HPDE6-E6E7 (cell line): Measurements from ENCODE around the gene TERB1.
A peak's percentile ranks its signal among the peaks of the same experiment; 100 is the strongest.

Experiments
- DNase-seq: peaks from one replicate; pipeline ENCODE4 v3.0.0; 2011; ENCODE audit warnings: missing footprints; ENCODE audit errors: extremely low spot score

TERB1 gene

DNA sequence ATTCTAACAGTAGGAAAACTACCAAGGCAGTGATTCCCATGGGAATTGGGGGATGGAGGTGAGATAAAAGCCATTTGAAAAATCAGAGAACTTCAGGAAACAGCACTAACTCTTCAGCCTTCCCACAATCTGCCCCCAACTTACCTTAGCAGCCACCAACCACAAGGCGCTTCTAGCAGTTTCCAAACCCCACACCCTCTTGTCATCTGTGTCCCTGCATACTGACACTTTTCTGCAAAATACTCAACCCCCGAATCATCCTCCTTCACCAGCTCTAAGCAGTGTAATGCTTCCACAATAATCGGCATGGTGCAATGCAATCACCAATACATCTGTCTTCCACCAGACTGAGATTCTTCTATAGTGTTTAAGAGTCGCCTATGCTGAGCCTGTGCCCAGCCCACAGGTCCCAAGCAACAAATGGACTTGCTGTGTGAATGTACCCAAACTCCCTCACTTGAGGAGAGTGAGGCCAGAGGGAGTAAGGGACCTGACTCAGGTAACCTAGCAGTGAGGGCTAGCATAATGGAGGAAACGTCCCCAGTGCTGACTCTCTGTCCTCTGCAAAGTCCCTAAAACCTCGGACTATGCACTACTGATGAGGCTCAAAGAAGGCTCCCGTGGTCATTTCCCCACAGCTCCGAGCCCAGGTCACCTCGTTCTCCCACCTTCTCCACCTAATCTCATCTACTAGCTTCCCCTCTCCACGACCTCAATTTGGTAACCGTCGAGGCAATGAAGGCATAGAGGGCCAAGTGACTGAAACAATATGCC, 50.9 kb downstream of the TERB1 start:
- DNase-seq, result no peak

DNA sequence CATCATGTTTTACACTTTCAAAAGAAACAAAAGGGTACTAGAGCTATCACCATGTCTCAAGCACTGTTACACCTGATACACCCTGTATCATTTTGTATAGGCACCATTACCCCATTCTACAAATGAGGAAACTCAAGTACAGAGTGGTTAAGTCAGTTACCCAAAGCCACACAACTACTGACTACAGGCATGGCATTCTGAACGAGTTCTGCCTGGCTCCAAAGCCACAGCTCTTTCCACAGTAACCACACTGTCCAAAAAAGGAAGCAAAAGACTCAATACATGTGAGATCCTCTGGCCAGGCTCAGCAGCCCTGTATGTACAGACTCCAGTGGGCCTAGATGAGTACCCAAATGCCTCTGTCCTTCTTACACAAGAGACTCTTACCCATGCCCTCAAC, 54.7 kb downstream of the TERB1 start:
- no peak for DNase-seq

GRCh38 chr16:66746048-66746447, 55.3 kb downstream of the TERB1 start:
- DNase-seq, result no peak

GRCh38 chr16:66741950-66742808, 59.2 kb downstream of the TERB1 start:
- no peak for DNase-seq

DNA sequence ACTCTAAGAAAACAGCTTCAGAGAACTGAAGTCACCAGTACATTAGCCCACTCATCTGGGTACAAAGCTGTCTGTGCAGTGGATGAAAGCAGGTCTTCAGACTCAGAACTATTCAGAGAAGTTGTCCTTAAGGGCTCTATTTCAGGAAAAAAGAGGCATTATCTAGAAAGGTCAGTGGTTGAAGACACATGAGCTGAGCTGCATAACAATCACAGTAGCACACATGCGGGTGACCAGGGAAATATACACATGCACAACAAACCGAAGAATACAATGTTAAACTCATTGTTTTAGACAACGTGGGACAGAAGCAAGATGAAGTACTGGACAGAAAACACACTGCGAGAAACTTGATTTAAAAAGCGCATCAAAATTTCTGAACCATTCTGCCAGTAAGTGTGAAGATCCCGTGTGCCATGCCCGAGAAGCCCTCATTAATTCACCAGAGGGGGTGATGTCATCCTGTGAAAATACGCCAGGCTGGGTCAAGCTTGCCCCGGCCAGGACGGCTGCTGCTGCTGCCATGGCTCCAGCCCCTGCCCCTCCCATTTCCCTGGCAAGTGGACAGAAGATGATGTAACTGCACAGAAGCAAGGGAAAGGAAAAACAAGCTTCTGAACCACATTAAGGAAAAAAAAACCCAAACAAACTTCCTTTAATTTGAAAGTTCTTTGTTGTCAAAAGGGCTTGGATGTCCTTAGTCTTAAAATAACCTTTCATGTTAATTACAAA, 60.0 kb downstream of the TERB1 start:
- DNase-seq, result peak; percentile 84

- peak; percentile 58 for DNase-seq
These were observed 60.9 kb downstream of the TERB1 start for GRCh38 chr16:66740533-66740932.

DNA sequence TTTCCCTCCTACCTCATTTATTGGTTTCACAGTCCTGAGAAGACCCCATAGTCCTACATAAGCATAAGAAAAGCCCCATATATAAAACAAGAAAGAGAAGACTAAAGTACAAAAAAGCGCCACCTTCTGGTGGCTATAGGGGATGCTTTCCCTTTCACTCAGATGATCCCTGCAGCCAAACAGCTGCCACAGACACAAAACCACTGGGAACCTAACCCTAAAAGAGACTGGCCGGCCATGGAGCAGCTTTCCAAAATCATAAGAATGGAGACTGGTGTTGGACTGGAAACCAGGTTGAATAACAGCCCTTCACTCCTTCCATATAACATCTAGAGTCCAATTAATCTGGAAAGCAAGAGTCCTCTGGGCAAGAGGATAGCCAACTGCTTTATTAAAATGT, 61.4 kb downstream of the TERB1 start:
- peak; percentile 57 for DNase-seq

DNA sequence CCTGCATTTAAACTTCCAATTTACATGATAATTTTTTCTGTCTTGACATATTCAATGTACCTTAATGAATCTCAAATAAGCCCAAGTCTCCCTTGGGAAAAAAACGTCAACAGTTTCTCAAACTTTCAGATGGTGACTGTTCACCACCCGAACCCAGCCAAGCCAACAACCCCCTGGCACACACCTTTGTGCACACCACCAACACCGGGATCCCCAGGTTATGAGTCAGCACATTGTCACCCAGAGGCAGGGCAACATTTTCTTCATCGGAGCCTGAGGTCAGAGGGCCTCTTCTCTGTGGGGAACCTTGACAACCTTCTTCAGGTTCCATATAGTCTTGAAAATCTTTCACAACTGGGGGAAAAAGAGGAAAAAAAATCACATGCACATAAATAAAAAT, 65.5 kb downstream of the TERB1 start:
- DNase-seq, result no peak

DNA sequence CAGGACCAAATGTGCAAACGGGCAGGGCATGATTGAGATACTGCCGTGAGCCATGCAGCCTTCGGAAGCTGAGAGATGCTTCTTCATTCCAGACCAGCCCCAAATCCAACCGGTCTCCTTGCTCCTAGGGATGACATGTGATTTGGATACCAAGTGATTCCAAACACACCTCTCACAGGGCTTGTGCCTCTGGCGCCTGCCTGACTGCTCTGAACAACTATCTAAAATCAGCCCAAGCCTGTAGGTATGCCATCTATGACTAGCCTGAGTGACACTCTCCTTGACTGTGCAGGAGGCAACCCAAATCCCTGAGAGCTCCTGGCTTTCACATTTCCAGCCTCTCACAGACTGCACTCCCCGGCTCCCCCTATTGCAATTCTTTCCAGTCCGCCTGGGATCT, 70.3 kb downstream of the TERB1 start:
- no peak for DNase-seq

DNA sequence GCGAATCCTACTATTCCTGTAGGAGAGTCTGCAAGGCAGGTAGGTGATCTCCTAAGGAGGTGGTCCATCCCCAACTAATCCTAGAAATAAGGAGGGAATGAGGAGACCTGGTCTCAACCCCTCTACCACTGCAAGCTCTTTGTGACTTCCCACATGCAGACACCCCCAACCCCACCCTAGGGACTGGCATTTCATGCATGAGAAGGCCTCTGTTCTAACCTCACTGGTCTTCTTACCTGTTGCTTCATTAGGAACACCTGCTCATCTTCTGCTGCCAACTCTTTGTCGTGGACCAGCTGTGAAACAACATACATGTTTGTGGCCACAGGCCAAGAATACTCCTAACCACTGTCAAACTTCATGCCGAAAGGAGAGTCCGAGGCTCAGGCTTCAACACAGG, 72.6 kb downstream of the TERB1 start:
- no peak for DNase-seq

DNA sequence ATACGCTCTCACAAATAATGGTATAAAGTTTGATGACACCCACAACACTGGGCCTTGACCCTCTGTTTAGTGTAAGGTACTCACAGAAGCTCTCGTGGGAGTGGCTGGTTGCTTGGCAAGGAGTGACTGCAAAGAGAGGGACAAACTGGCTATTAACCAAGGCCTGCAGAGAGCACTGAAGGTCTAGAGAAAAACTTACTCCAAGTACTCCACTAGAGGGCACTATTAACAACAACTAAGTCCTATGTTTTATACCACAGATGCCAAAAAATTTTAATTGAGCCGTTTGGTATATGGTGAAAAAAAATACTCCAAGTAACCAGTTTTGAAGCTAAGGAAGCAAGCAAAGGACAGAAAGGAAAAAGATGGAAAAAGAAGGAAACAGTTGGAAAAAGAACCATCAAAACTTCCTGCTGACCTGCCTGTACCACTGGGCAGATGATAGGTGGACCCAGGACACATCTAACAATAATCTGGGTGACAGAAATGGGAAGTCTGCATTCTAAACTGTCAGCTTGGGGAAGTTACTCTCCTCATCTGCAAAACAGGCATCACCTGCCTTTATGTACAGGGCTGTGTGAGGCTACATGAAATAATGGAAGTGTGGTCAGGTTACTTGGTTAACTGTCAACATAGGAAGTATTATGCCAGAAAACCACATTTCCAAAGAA, 73.1 kb downstream of the TERB1 start:
- DNase-seq, result no peak

GRCh38 chr16:66720766-66721165, 80.6 kb downstream of the TERB1 start:
- DNase-seq, result no peak

- no peak for DNase-seq
These were observed 82.1 kb downstream of the TERB1 start for GRCh38 chr16:66719246-66719645.

- DNase-seq, result no peak
These were observed 83.6 kb downstream of the TERB1 start for GRCh38 chr16:66717776-66718175.

DNA sequence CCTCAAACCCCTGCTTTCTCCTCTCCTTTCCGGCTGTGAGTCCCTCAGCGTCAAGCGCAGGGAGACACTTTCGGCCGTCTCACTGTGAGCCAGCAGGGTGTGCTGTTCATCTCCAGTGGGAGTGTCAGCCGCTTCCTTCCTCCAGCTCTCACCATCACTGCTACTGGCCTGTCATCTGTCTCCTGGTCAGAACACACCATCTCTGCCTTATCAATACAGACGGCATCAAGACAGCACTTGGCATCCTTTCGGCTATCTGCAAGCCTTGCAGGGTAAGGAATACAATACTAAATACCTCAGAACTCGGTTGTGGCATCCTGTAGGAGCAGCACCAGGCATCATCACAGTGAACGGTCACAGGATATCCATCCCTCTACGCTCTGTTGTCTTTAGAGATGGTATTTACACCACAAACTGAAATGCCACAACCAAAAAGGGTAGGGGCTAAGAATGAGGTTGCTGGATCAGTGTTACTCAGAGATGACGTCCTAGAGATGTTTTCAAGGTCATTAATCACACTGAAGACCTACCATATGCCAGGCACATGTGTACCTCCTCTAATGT, 84.2 kb downstream of the TERB1 start:
- no peak for DNase-seq

DNA sequence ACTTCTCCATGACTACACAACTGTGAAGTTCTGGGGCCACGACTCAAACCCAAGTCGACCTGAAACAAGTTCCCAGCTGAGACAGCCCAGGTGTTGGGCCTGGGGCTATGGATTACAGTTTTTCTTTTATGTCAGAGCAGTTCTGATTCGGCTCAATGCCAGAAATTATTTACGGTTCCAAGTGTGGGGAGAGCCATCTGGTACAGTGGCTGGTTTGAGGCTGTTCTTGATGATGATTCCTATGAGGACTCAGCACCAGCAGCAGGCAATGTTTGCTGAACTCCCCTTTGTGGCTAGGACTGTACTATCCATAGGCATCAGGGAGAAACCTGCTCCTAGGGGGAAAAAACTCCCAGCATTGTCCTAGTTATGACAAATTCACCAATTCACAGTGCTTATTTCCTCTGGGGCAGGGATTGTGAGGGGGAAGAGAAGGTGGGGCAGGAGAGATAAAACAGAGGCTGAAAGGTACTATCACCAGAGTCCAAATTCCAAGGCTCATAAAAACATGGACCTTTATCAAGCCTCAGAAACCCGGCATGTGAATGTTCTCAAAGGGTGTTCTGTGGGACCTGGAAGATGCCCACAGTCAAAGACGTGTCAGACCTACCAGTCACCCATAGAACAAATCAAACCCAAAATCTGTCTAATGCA, 86.6 kb downstream of the TERB1 start:
- DNase-seq, result no peak

- DNase-seq, result no peak
These were observed 87.3 kb downstream of the TERB1 start for GRCh38 chr16:66714062-66714461.

GRCh38 chr16:66713076-66713475, 88.3 kb downstream of the TERB1 start:
- no peak for DNase-seq

DNA sequence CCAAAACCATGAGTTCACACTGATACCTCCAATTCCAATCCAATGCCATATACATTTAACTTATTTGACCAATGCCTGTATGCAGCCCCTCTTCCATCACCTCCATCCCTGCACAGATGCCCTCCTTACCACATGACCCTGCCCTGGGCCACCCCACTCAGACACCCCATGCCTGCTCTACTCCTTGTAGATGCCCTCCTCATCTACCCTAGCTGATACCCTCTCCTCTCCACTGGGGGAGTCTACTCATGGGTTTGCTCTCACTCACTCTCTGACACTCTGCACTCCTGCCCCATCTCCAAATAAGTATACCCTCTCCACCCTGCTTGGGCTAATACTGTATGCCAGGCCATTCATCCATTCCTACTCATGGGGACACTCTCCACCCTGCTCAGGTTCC, 88.9 kb downstream of the TERB1 start:
- no peak for DNase-seq

DNA sequence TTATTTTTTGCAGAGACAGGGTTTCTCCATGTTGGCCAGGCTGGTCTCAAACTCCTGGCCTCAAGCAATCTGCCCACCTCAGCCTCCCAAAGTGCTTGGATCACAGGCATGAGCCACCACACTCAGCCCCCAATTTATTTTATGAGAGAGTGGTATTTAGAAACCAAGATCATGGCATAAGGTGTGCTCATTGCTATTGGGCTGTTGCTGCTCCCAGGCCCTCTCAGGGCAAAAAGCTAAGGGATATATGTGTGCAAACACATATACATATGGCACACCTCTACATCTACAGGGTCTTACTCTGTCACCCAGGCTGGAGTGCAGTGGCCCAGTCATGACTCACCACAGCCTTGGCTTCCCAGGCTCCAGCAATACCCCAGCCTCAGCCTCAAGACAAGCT, 89.8 kb downstream of the TERB1 start:
- no peak for DNase-seq

DNA sequence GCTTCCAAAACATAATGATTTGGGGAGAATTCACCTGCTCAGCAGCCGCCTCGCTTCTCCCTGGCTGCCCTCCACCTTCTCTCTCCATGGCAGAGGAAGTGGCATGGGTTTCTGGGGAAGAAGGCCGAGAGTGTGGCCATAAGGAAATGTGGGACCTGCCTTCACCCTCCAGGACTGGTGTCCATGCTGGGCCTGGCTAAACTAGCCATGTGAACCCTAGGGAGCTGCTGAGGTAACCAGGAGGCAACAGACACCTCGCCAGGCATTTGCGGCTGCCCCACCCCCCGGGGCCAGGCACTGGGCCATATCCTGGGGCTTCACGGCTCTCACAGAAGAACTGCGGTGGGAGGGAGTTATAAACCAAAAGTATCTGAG, 94.9 kb downstream of the TERB1 start:
- no peak for DNase-seq
